Thyroid gland (tissue), 4 donors: ENCODE data around the gene FNDC11.

Experiments
- CTCF ChIP-seq, 6 experiments: fragments of 200-600 bp in 3 of 6; fragments of 450-650 bp in 3 of 6; sonication (generic) in 3 of 6; IDR thresholded peaks; one replicate each; pipeline ENCODE4 v1.5.1; 2016 to 2019; ENCODE audit warnings: antibody characterized with exemption in 6 of 6, mild to moderate bottlenecking in 2 of 6, inconsistent platforms in 1 of 6, moderate library complexity in 1 of 6
- POLR2A ChIP-seq, 2 donors: fragments of 450-650 bp; IDR thresholded peaks; one replicate each; pipeline ENCODE4 v1.6.1; 2017; ENCODE audit warnings: antibody characterized with exemption in 2 of 2, mild to moderate bottlenecking in 2 of 2, moderate library complexity in 1 of 2

DNA sequence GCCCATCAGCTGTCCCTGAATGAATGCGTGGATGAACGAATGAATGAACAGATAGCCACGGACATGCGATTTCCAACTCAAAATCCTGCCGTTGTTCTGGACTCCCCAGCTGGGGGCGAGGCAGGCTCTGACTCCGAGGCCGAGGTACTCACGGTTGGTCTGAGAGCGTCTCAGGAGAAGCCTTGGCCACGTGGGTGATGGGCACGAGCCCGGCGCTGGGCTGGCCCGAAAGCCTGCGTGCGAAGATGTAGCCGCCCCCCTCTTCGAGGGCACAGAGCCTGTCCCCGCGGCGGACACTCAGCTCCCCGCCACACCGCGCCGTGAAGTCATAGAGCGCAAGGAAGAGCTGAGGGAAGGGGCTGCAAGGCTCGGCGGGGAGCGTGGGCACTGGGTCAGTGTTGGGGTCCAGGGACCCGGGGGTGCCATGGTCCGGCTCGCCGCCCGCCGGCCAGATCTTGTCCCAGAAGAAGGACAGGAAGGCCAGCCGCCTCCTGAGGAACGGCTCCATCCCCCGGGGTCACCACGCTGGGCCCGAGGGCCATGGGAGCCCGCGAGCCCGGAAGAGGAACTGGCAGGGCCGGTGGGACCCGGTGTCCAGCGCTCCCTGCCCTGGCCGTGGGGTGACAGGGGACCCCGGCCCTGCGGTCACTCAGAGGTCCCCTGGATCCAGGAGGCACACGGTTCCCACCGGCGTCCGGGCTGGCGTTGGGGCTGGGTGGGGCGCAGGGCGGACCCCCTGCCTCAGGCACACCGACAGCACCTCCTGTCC is 6.8 kb upstream of the FNDC11 start:
- no peak for TF ChIP-seq POLR2A (IDR thresholded peaks at IDR 0.05)
- TF ChIP-seq CTCF (IDR thresholded peaks at IDR 0.05) = no peak
